Measurements from ENCODE around the gene MOB1A. TPM values are rescaled to one million over a fixed set of nuclear protein-coding genes. Genes with fewer than 3 reads are reported as not detected.

The MOB1A gene
- total RNA-seq, 2 donors from 2014 or later, result 137 to 138 TPM

- ATAC-seq, result peak; percentile 99
- DNase-seq, result peak; percentile 78 to 88
- intact Hi-C loops (cut with DNase I, micrococcal nuclease), result no loop called here
Observed at GRCh38 chr2:74119912-74120825, 58.5 kb downstream of the MOB1A start.

GRCh38 chr2:74119339-74119738 lies 59.3 kb downstream of the MOB1A start:
- no peak for ATAC-seq

DNA sequence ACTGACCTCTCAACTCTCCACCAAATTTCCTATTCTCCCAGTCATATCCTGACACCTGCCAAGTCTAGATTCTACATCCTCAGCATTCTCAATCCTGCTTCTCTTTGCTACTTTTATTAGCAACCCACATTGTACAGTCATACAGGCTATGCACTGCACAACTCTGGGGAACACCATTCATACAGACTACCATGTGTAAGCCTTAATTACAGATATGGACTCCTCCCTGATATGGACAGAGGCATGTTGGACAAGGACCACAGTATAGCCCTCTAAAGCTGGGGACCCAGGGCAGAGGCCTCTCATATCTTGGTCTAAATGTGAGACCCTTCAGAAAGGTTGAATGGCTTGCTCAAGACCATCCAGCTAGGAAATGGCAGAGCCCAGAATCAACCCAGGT lies 67.3 kb downstream of the MOB1A start:
- ATAC-seq, result no peak
- intact Hi-C loops (cut with DNase I, micrococcal nuclease), result no loop called here
- DNase-seq, result no peak

More at GRCh38 chr2:74119339-74119738, 59.3 kb downstream of the MOB1A start:
- no peak for DNase-seq
- intact Hi-C loops (cut with DNase I, micrococcal nuclease), result no loop called here

- DNase-seq (no peak), ATAC-seq (no peak)
- intact Hi-C loops (cut with DNase I, micrococcal nuclease), result no loop called here
Observed at GRCh38 chr2:74110537-74110936, 68.1 kb downstream of the MOB1A start.

GRCh38 chr2:74109551-74109950 lies 69.1 kb downstream of the MOB1A start:
- ATAC-seq (no peak), DNase-seq (no peak)
- intact Hi-C loops (cut with DNase I, micrococcal nuclease), result no loop called here

GRCh38 chr2:74107071-74107470 lies 71.6 kb downstream of the MOB1A start:
- intact Hi-C loops (cut with DNase I, micrococcal nuclease), result no loop called here
- no peak for DNase-seq
- no peak for ATAC-seq

- intact Hi-C loops (cut with DNase I, micrococcal nuclease), result no loop called here
- DNase-seq, result no peak
- no peak for ATAC-seq
Observed at GRCh38 chr2:74105413-74105812, 73.3 kb downstream of the MOB1A start.

DNA sequence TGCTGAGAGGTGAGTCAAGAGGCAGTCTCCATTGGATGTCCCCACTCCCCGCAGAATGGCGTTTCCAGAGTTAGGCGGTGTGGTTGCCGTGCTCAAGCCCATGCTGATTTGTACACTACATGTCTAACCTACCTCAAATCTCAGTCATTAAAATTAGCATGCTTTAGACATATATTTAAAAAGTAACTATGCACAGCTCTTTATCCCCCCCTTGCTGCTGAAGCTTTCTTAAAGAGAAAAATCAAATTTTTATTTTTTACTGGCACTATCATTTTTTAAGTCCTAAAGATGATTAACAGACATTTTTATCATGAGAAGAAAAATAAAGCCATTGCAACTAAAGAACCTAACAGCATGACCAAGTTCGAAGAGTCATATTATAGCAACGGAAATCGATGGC lies 73.8 kb downstream of the MOB1A start:
- ATAC-seq (no peak), DNase-seq (no peak)
- intact Hi-C loops (cut with DNase I, micrococcal nuclease), result no loop called here

- DNase-seq, result no peak
- ATAC-seq, result no peak
- intact Hi-C loops (cut with DNase I, micrococcal nuclease), result no loop called here
Observed at GRCh38 chr2:74103763-74104162, 74.9 kb downstream of the MOB1A start.

Other genes starting within 250 kb of the MOB1A start
- gene TET3, start 194.0 kb downstream of the MOB1A start, total RNA-seq, result 10 to 100 TPM; 21.0 to 29.4 TPM
- 10 to 100 TPM; 40.4 to 45.8 TPM for gene BOLA3, start 31.0 kb downstream of the MOB1A start, total RNA-seq
- gene MTHFD2, start 19.7 kb upstream of the MOB1A start, total RNA-seq, result 10 to 100 TPM; 23.4 to 53.4 TPM
- gene SLC4A5, start 164.5 kb upstream of the MOB1A start, total RNA-seq, result 1 to 10 TPM; 1.4 to 2.2 TPM
- 100 to 1,000 TPM in 1 of 2 donors, 10 to 100 TPM in 1; 94.6 to 114 TPM for gene DCTN1, start 201.4 kb upstream of the MOB1A start, total RNA-seq
- gene C2orf81, start 242.7 kb upstream of the MOB1A start, total RNA-seq, result 1 to 10 TPM in 1 of 2 donors, under 1 TPM in 1; 0.49 to 1.7 TPM
- gene WDR54, start 242.9 kb upstream of the MOB1A start, total RNA-seq, result 1 to 10 TPM; 2.8 to 5.4 TPM

All from left colon (tissue), 2 donors.